HG03135 (cell line): ENCODE results near the gene NEMF.
"Not testable (repeated sequence)": the region's sequence is repeated elsewhere in the genome, so short reads cannot be mapped to it uniquely, and the experiment has no call there.

Experiments used
- ATAC-seq: cut with Tn5 transposase; IDR thresholded peaks from one replicate; pipeline ENCODE4 v1.9.1; 2021; ENCODE audit warnings: mild to moderate bottlenecking, moderate library complexity; ENCODE audit not compliant: unreplicated experiment

NEMF gene

DNA sequence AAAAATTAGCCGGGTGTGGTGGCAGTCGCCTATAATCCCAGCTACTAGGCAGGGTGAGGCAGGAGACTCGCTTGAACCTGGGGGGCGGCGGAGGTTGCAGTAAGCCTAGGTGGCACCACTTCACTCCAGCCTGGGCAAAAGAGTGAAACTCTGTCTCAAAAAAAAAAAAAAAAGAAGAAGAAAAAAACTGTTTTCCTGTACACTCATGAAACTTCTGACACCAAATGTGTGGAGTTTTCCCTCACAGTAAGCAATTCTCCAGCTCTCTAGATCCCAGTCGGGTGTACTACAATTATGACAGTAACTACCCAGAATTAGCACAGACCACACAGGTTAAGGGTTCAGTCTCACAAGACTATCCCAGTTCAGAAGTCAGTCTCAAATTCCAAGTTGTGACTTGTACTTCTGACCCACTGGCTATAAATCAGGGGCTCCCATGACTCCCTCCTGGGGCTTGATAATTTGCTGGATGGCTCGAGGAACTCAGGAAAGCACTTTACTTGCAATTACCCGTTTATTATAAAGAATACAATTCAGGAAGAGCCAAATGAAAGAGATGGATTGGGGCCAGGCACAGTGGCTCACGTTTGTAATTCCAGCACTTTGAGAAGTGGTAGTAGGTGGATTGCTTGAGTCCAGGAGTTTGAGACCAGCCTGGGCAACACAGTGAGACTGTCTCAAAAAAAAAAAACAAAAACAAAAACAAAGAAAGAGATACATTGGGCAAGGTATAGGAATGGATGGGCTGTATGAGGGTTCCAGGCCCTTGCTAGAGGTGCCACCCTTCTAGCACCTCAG lies 27.9 kb upstream of the NEMF start:
- ATAC-seq, result no peak

GRCh38 chr14:49879646-49880204 lies 27.1 kb upstream of the NEMF start:
- ATAC-seq, result peak; percentile 82

DNA sequence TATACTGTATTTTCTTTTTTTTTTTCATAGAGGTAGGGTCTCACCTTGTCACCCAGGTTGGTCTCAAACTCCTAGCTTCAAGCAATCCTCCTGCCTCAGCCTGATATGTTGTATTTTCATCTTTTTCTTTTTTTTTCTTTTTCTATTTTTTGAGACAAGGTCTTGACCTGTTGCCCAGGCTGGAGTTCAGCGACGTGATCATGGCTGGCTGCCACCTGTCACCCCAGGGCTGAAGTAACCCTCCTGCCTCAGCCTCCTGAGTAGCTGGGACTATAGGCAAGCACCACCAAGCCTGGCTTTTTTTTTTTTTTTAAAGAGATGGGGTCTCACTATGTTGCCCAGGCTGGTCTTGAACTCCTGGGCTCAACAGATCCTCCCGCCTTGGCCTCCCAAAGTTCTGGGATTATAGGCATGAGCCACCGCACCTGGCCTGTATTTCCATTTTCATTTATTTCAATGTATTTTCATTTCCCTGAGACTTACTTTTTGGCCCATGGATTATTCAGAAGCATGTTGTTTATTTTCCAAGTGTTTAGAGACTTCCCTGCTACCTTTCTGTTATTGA lies 24.1 kb upstream of the NEMF start:
- ATAC-seq, result no peak

GRCh38 chr14:49875640-49876198 lies 23.1 kb upstream of the NEMF start:
- no peak for ATAC-seq

DNA sequence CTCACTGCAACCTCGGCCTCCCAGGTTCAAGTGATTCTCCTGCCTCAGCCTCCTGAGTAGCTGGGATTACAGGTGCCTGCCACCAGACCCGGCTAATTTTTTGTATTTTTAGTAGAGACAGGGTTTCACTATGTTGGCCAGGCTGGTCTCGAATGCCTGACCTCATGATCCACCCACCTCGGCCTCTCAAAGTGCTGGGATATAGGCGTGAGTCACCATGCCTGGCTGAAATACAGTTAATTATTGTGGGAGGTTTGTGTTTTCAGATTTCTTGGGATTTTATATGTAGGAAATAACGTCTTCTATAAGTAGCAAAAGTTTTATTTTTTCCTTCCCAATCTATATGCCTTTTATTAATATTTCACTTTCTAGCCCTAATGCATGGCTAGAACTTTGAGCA lies 21.0 kb upstream of the NEMF start:
- ATAC-seq, result not testable (repeated sequence)

- no peak for ATAC-seq
Measured at GRCh38 chr14:49870908-49871307, 18.3 kb upstream of the NEMF start.

DNA sequence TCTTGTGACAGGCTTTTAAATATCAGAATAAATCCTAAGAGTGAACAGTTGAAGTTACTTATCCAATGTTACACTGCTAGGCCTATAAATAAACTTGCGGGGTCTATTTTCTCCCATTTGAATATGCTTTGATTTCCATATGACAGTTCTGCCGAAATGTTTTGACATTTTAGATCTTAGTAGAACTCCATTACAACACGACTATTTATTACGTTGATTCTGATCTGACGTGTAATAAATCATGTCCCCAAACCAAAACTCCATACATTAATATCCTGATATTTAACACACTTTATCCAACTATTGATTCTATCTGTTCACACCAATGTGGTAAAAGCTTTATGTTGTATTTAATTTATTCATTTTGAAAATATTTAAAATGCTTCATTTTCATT lies 16.1 kb upstream of the NEMF start:
- ATAC-seq, result no peak

- peak; percentile 78 for ATAC-seq
Measured at GRCh38 chr14:49867831-49868719, 15.5 kb upstream of the NEMF start.

DNA sequence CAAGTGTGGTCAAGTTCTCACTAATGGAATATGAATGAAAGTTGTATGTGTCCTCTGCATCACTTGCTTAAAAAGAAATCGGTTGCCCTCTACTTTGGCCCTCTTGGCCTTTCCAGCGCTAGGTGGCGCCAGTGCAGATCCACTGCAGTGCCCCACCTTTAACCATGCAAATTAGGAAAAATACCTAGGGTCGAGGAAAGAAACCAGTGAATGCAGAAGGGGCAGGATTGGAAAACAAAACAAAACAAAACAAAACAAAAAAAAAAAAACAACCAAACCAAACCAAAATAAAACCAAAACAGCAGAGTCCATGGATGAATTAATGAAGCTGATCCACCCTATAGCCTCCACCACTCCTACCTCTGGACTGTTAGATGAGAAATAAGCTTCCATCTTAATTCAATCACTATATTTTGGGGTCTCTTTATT lies 12.9 kb upstream of the NEMF start:
- ATAC-seq, result no peak

- no peak for ATAC-seq
Measured at GRCh38 chr14:49863487-49864281, 11.1 kb upstream of the NEMF start.

- ATAC-seq, result peak; percentile 27
Measured at GRCh38 chr14:49862089-49862673, 9.6 kb upstream of the NEMF start.

GRCh38 chr14:49861699-49862088 lies 9.1 kb upstream of the NEMF start:
- ATAC-seq, result no peak

DNA sequence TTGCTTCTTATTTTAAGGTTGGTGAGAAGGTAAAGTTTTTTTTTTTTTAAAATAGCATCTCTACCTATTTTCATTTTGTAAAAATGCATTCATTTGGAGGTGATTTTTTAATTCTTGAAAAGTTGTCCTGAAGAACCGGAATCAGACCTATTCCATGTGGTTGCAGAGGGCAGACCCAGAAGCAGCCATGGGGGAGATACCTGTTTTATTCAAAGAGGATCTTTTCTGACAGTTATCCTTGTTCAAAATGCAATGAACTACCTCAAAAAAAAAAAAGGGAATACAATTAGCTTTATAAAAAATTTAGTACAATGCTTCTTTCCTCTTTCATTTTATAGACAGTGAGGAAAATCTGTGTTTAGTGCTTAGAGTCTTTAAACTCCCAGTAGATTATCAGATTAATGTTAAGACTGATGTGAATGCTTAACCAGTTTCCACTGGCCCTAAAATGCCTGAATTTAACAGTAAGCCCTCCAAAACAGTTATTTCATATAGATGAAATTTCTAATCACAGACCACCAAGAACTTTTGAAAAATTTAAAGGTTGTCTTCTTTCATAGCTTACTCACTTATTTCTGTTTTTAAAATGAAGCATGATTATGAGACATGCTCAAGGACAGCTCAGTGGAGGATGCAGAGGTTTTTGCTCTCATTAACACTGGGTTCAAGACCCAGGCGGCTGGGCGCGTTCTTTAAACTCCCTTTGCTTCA lies 8.6 kb upstream of the NEMF start:
- no peak for ATAC-seq

- no peak for ATAC-seq
Measured at GRCh38 chr14:49858383-49858782, 5.8 kb upstream of the NEMF start.

DNA sequence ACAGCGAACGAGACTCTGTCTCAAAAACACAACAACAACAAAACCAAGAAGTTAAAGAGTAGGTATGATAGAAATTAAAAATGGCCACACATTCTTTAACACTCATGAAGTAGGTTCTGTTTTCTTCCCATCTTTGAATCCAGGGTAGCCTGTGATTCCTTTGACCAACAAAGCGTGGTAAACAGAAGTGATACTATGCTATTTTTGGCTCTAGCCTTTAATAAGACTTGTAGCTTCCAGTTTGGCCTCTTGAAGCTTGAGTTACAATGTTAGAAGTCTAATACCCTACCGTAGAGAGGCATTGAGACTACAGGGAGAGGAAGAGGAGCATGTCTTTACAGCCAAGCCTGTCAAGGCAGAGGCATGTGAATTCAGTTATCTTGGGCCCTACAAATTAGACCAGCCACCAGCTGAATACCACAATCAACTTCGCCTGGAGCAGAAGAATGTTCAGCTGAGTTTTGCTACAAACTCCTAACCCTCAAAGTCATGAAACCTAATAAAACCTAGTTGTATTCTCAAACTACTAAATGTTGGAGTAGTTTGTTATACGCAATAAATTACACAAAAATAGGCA lies 4.9 kb upstream of the NEMF start:
- ATAC-seq, result no peak

- no peak for ATAC-seq
Measured at GRCh38 chr14:49853572-49854375, 1.2 kb upstream of the NEMF start.

DNA sequence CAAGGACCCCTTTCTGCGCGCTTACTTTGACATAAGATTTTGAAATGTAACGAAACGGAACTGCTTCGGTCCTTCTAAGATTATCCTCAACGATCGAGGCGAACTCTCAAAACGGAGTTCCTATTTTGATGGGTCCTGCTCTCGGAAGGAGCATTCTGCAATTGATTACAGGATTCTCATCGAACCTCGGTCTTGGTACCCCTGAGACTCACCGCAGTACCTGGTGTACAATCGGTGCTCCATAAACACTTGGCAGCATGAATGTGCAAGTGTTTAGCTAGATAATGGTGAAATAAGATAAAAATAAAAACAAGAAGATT lies 530 bp upstream of the NEMF start:
- peak; percentile 25 for ATAC-seq

GRCh38 chr14:49851813-49852212 lies 775 bp downstream of the NEMF start:
- no peak for ATAC-seq
